HEK293T (cell line): ENCODE measurements around the gene DNAJA2.

Experiments used
- FOXK2 ChIP-seq: fragments of 450-650 bp; IDR thresholded peaks from 2 replicates; pipeline ENCODE4 v1.6.1; 2016; ENCODE audit warnings: mild to moderate bottlenecking
- HDGF ChIP-seq: fragments of 450-650 bp; IDR thresholded peaks from 2 replicates; pipeline ENCODE4 v1.6.1; 2017; ENCODE audit warnings: antibody characterized with exemption, borderline replicate concordance

- TF ChIP-seq HDGF (no peak), FOXK2 (no peak)
Measured at GRCh38 chr16:47004652-47005051, 31.2 kb upstream of the DNAJA2 start.
